ENCODE results near the gene BEX1. TPM values are rescaled to one million over a fixed set of nuclear protein-coding genes. Genes with fewer than 3 reads are reported as not detected.
"Not testable (repeated sequence)": the region's sequence is repeated elsewhere in the genome, so short reads cannot be mapped to it uniquely, and the experiment has no call there.

The BEX1 gene
- 10 to 100 TPM in 1 of 4 donors, 1 to 10 TPM in 2, not detected in 1; 3.6 to 12.1 (median 8.9) TPM for total RNA-seq

GRCh38 chrX:103063918-103064434 is at the start of gene BEX1:
TSS of gene BEX1 (minus strand) at chrX:103064171. CDS start at chrX:103063274, 897 bp downstream.
- Histone ChIP-seq H3K36me3 (no peaks in the 10 kb centered on the region), H3K4me1 (no peaks in the 10 kb centered on the region), H3K27me3 (no peaks in the 10 kb centered on the region), H3K9me3 (no peaks in the 10 kb centered on the region), H3K27ac (no peak within 1 kb of the TSS), H3K4me3 (peak within 1 kb of the TSS; percentile 12 to 37)
- intact Hi-C loops (cut with DNase I; ENCODE audit: low total_unique reads) = no loop called here
- peak; percentile 46 to 51 for DNase-seq
- TF ChIP-seq CTCF (IDR thresholded peaks at IDR 0.05) (no peak), POLR2A (IDR thresholded peaks at IDR 0.05) (peak in 1 of 2 donors; percentile 28)

DNA sequence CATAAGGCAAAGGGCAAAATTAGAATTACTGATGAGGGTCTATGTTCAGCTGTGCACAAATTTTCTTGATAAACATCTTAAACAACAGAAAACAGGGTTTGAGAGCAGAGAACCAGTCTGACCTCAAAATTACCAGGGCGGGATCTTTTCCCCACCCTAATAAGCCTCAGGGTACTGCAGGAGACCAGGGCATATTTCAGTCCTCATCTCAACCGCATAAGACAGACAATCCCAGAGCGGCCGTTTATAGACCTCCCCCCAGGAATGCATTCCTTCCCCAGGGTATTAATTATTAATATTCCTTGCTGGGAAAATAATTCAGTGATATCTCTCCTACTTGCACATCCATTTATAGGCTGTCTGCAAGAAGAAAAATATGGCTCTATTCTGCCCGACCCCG is 45.5 kb upstream of the BEX1 start:
- not testable (repeated sequence) for DNase-seq

DNA sequence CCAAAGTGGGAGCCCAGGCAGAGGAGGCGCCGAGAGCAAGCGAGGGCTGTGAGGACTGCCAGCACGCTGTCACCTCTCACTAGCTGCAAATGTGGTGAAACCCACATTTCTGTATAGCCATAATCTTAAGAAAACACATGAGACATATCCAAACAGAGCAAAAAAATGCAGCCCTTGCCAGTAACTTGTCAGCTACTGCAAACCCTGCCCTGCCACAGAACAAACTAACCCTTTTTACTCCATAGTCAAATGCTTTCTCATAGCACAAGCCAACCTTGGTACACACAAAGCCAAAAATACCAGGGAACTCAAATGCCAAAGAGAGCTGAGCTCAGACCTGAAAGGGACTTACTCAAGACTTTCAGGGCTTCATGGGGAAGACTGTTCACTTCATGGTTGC is 43.9 kb upstream of the BEX1 start:
- no peak overlapping the region for H3K27ac ChIP-seq
- intact Hi-C loops (cut with DNase I; ENCODE audit: low total_unique reads) = no loop called here
- no peaks in the 10 kb centered on the region for H3K27me3 ChIP-seq
- no peak overlapping the region for H3K4me3 ChIP-seq
- DNase-seq = no peak
- no peak for TF ChIP-seq CTCF (IDR thresholded peaks at IDR 0.05)
- TF ChIP-seq POLR2A (IDR thresholded peaks at IDR 0.05) = no peak
- no peaks in the 10 kb centered on the region for H3K9me3 ChIP-seq
- no peaks in the 10 kb centered on the region for H3K36me3 ChIP-seq
- no peaks in the 10 kb centered on the region for H3K4me1 ChIP-seq

More for the DNA sequence above, 45.5 kb upstream of the BEX1 start:
- H3K4me3 ChIP-seq; H3K27ac ChIP-seq; H3K4me1 ChIP-seq; intact Hi-C loops (cut with DNase I; ENCODE audit: low total_unique reads); H3K9me3 ChIP-seq; H3K27me3 ChIP-seq; H3K36me3 ChIP-seq: not testable (repeated sequence)

- H3K36me3 ChIP-seq; DNase-seq; intact Hi-C loops (cut with DNase I; ENCODE audit: low total_unique reads): not testable (repeated sequence)
Observed at GRCh38 chrX:103107227-103107737, 43.3 kb upstream of the BEX1 start.

GRCh38 chrX:103104370-103104769 is 40.4 kb upstream of the BEX1 start:
- H3K4me3 ChIP-seq; intact Hi-C loops (cut with DNase I; ENCODE audit: low total_unique reads); H3K27ac ChIP-seq; H3K9me3 ChIP-seq; H3K36me3 ChIP-seq; DNase-seq; H3K27me3 ChIP-seq; H3K4me1 ChIP-seq: not testable (repeated sequence)

More at GRCh38 chrX:103107227-103107737, 43.3 kb upstream of the BEX1 start:
- H3K9me3 ChIP-seq, H3K27ac ChIP-seq, H3K4me3 ChIP-seq, H3K4me1 ChIP-seq, H3K27me3 ChIP-seq: not testable (repeated sequence)

GRCh38 chrX:103103866-103104265 is 39.9 kb upstream of the BEX1 start:
- H3K36me3 ChIP-seq; H3K9me3 ChIP-seq; H3K27ac ChIP-seq; intact Hi-C loops (cut with DNase I; ENCODE audit: low total_unique reads); H3K27me3 ChIP-seq; DNase-seq; H3K4me1 ChIP-seq; H3K4me3 ChIP-seq: not testable (repeated sequence)

- Histone ChIP-seq H3K4me3 (no peak overlapping the region), H3K9me3 (no peaks in the 10 kb centered on the region), H3K27me3 (no peaks in the 10 kb centered on the region), H3K36me3 (no peaks in the 10 kb centered on the region), H3K27ac (no peak overlapping the region), H3K4me1 (no peaks in the 10 kb centered on the region)
- no peak for DNase-seq
- TF ChIP-seq POLR2A (IDR thresholded peaks at IDR 0.05) (no peak), CTCF (IDR thresholded peaks at IDR 0.05) (no peak)
- intact Hi-C loops (cut with DNase I; ENCODE audit: low total_unique reads) = no loop called here
Observed at GRCh38 chrX:103101299-103102042, 37.5 kb upstream of the BEX1 start.

All from uterus (tissue), 4 donors.